GM23338 (cell line): ENCODE results near the gene HP. TPM values are rescaled to one million over a fixed set of nuclear protein-coding genes. Genes with fewer than 3 reads are reported as not detected.

Source experiments
- polyA plus RNA-seq: library from polyadenylated mRNA; unstranded; fragments of >200 nt; fragmentation: Nextera tagmentation; extraction: Ambion mirVana; gene quantifications from 2 replicates; pipeline ENCODE4 v1.2.1, GENCODE V29; 2016
- total RNA-seq: library from RNA; depleted of rRNA; stranded (reverse); fragments of >200 nt; shearing (Covaris generic); gene quantifications from 2 replicates; pipeline ENCODE4 v1.2.3, GENCODE V29; 2014; rRNA removed

HP gene
- total and polyA plus RNA-seq, 2 experiments from 2014 or later = 0.26 TPM; not detected in 1

Other genes starting within 250 kb of the HP start
- gene AP1G1, start 245.7 kb upstream of the HP start, total RNA-seq = 65.9 and 73.3 TPM in 2 replicates
- gene AP1G1, start 245.7 kb upstream of the HP start, polyA plus RNA-seq = 13.1 and 16.3 TPM in 2 replicates
- 22.1 and 23.7 TPM in 2 replicates for gene ATXN1L, start 208.5 kb upstream of the HP start, total RNA-seq
- 7.5 and 8.5 TPM in 2 replicates for gene ATXN1L, start 208.5 kb upstream of the HP start, polyA plus RNA-seq
- 14.8 and 20.6 TPM in 2 replicates for gene ZNF821, start 170.3 kb upstream of the HP start, total RNA-seq
- gene ZNF821, start 170.3 kb upstream of the HP start, polyA plus RNA-seq = 9.5 and 13.3 TPM in 2 replicates
- 231 and 234 TPM in 2 replicates for gene IST1, start 159.0 kb upstream of the HP start, total RNA-seq
- gene IST1, start 159.0 kb upstream of the HP start, polyA plus RNA-seq = 108 and 113 TPM in 2 replicates
- not detected in 2 replicates for gene PKD1L3, start 54.1 kb upstream of the HP start, total RNA-seq
- gene PKD1L3, start 54.1 kb upstream of the HP start, polyA plus RNA-seq = not detected in 2 replicates
- gene DHODH, start 45.8 kb upstream of the HP start, total RNA-seq = 11.7 and 15.1 TPM in 2 replicates
- gene DHODH, start 45.8 kb upstream of the HP start, polyA plus RNA-seq = 9.5 and 10.7 TPM in 2 replicates
- gene HPR, start 8.7 kb downstream of the HP start, total RNA-seq = not detected in 2 replicates
- not detected in 2 replicates for gene HPR, start 8.7 kb downstream of the HP start, polyA plus RNA-seq
- gene TXNL4B, start 39.1 kb downstream of the HP start, total RNA-seq = 8.9 and 9.0 TPM in 2 replicates
- gene TXNL4B, start 39.1 kb downstream of the HP start, polyA plus RNA-seq = 3.7 and 4.6 TPM in 2 replicates
- 34.2 and 46.4 TPM in 2 replicates for gene DHX38, start 39.3 kb downstream of the HP start, total RNA-seq
- gene DHX38, start 39.3 kb downstream of the HP start, polyA plus RNA-seq = 31.4 and 32.9 TPM in 2 replicates
- gene PMFBP1, start 117.7 kb downstream of the HP start, total RNA-seq = 1.3 and 2.6 TPM in 2 replicates
- gene PMFBP1, start 117.7 kb downstream of the HP start, polyA plus RNA-seq = 1.5 and 3.3 TPM in 2 replicates